ENCODE data around the gene ABL1.
"Not testable (repeated sequence)": the region's sequence is repeated elsewhere in the genome, so short reads cannot be mapped to it uniquely, and the experiment has no call there.

ABL1 gene

DNA sequence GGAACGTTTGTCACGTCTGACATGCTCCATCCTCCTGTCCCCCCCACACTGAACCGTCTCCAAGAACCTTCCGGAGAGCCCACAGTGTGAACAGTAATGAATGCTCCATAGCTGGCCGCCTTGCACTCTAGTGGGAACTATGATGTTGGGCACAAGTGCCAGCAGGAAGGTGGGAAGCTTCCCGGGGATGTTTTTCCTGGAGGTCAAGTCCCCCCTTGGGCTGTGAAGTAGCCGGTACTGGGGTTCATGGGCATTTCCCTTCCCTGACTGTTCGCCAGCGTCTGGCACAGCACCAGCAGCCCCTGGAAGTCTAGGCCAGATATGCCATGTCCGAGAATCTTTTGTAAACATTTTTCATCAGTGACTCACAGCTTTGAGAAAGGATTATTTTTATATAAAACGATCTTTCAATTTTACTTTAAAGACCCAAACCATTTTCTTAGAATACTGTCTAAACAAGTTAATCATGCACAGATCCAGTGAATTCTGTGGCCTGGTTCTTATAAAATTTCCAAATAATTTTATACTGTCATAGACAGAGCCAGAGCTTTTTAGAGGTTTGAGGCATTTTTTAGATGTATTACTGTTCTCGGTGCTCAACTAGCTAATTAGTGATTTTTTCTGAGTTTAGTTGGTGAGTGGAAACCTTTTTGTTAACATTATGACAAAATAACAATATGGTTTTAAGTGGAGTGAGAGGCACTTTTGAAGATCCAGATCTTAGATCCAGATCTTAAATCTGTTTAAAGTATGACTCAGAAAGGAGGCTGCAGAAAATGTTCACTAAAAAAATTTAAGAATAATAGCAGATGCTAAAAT is 11.6 kb downstream of the ABL1 start:
- TF ChIP-seq, protein P1, sequence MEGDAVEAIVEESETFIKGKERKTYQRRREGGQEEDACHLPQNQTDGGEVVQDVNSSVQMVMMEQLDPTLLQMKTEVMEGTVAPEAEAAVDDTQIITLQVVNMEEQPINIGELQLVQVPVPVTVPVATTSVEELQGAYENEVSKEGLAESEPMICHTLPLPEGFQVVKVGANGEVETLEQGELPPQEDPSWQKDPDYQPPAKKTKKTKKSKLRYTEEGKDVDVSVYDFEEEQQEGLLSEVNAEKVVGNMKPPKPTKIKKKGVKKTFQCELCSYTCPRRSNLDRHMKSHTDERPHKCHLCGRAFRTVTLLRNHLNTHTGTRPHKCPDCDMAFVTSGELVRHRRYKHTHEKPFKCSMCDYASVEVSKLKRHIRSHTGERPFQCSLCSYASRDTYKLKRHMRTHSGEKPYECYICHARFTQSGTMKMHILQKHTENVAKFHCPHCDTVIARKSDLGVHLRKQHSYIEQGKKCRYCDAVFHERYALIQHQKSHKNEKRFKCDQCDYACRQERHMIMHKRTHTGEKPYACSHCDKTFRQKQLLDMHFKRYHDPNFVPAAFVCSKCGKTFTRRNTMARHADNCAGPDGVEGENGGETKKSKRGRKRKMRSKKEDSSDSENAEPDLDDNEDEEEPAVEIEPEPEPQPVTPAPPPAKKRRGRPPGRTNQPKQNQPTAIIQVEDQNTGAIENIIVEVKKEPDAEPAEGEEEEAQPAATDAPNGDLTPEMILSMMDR (conservative IDR thresholded peaks at IDR 0.05; ENCODE audit: low read depth, low read length): no peak
- no peak overlapping the region for H3K4me3 ChIP-seq (ENCODE audit: low read depth, low read length)
- DNase-seq (ENCODE audit: low read depth): peak; percentile 72

GRCh38 chr9:130847306-130848217 is 12.5 kb downstream of the ABL1 start:
- TF ChIP-seq, protein P1 (conservative IDR thresholded peaks at IDR 0.05; ENCODE audit: low read depth, low read length): peak; percentile 41
- DNase-seq (ENCODE audit: low read depth): peak; percentile 97
- H3K4me3 ChIP-seq (ENCODE audit: low read depth, low read length): no peak overlapping the region

- not testable (repeated sequence) for H3K4me3 ChIP-seq (ENCODE audit: low read depth, low read length); DNase-seq (ENCODE audit: low read depth)
These were observed 13.5 kb downstream of the ABL1 start for GRCh38 chr9:130848514-130848913.

DNA sequence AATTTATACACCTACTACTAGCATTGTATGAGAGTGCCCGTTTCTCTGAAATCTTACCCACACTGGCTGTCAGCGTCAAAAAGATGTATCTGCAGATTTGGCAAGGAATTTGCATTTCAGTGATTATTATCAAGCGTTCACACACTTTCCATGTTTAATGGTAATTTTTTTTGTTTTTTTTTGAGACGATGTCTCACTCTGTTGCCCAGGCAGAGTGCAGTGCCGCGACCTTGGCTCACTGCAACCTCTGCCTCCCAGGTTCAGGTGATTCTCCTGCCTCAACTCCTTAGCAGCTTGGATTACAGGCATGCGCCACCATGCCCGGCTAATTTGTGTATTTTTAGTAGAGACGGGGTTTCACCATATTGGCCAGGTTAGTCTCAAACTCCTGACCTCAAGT is 14.3 kb downstream of the ABL1 start:
- DNase-seq (ENCODE audit: low read depth): no peak
- TF ChIP-seq, protein P1 (conservative IDR thresholded peaks at IDR 0.05; ENCODE audit: low read depth, low read length): no peak

DNA sequence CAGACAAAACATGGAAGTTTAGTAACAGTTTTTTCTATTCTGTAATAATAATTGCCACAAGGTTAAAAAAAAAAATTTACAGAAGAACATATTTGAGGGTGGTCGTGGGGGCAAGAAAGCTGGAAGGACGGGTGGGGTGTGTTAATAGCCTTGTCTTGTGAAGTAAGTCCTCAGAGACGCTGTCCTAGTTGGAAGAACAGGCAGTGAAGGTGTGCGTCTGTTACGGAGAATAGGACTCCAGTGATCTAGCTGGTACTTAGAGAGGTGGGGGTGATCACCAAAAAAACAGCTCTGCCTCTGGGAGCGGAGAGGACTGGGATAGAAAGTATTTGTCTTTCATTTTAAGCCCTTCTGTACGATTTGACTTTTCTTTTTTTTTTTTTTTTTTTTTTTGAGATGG is 17.7 kb downstream of the ABL1 start:
- no peak for DNase-seq (ENCODE audit: low read depth)
- TF ChIP-seq, protein P1 (conservative IDR thresholded peaks at IDR 0.05; ENCODE audit: low read depth, low read length): no peak
- H3K4me3 ChIP-seq (ENCODE audit: low read depth, low read length): no peak overlapping the region

More for the DNA sequence above, 14.3 kb downstream of the ABL1 start:
- H3K4me3 ChIP-seq (ENCODE audit: low read depth, low read length): no peak overlapping the region

DNA sequence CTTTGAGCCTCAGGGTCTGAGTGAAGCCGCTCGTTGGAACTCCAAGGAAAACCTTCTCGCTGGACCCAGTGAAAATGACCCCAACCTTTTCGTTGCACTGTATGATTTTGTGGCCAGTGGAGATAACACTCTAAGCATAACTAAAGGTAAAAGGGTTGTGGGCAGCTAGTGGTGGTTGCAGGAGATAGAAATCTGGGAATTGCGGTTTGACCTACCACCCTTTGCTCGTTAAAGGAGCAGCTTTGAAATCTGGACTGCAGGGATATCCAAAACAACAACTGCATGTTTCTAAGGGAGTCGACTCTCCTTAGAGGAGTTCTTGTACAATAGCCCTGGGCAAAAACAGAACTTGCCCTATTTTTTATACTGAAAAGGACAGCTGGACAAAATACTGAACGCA is 19.0 kb downstream of the ABL1 start:
- DNase-seq (ENCODE audit: low read depth): peak; percentile 41
- TF ChIP-seq, protein P1 (conservative IDR thresholded peaks at IDR 0.05; ENCODE audit: low read depth, low read length): no peak
- no peak overlapping the region for H3K4me3 ChIP-seq (ENCODE audit: low read depth, low read length)

- TF ChIP-seq, protein P1 (conservative IDR thresholded peaks at IDR 0.05; ENCODE audit: low read depth, low read length): peak; percentile 3
- no peak overlapping the region for H3K4me3 ChIP-seq (ENCODE audit: low read depth, low read length)
- no peak for DNase-seq (ENCODE audit: low read depth)
These were observed 19.8 kb downstream of the ABL1 start for GRCh38 chr9:130854835-130855234.
